SK-N-SH treated with all-trans-retinoic acid at 6 μM for 48 hours (cell line): ENCODE data around the gene PLEKHH3.

ENCODE experiments used
- ATAC-seq: fragments of 200-7000 bp; cut with Tn5 transposase; 3 replicates; pipeline ENCODE4 v1.9.1; 2020; ENCODE audit warnings: mild to moderate bottlenecking, moderate library complexity
- ARNTL ChIP-seq: fragments of 450-650 bp; formaldehyde crosslinking; IDR thresholded peaks from 2 replicates; pipeline ENCODE4 v1.5.0; 2020; ENCODE audit warnings: low read depth, mild to moderate bottlenecking, moderate library complexity, borderline replicate concordance
- CSDC2 ChIP-seq: fragments of 250-450 bp; sonication (Bioruptor Pico); IDR thresholded peaks from 2 replicates; pipeline ENCODE4 v1.5.0; 2020; ENCODE audit warnings: mild to moderate bottlenecking, moderate library complexity
- GLIS3 ChIP-seq: fragments of 250-450 bp; sonication (Bioruptor Pico); IDR thresholded peaks from 2 replicates; pipeline ENCODE4 v1.5.0; 2020; ENCODE audit warnings: mild to moderate bottlenecking, moderate library complexity
- OSR1 ChIP-seq: fragments of 250-450 bp; sonication (Bioruptor Pico); IDR thresholded peaks from 2 replicates; pipeline ENCODE4 v1.8.0; 2022; ENCODE audit warnings: moderate library complexity, mild to moderate bottlenecking, inconsistent platforms
- RARB ChIP-seq: fragments of 250-450 bp; sonication (Bioruptor Pico); IDR thresholded peaks from 2 replicates; pipeline ENCODE4 v1.8.0; 2021; ENCODE audit warnings: mild to moderate bottlenecking, moderate library complexity
- SNAI2 ChIP-seq: fragments of 250-450 bp; sonication (Bioruptor Pico); IDR thresholded peaks from 2 replicates; pipeline ENCODE4 v1.5.0; 2020; ENCODE audit warnings: mild to moderate bottlenecking, moderate library complexity
- TCF4 ChIP-seq: fragments of 250-450 bp; sonication (Bioruptor Pico); IDR thresholded peaks from 2 replicates; pipeline ENCODE4 v1.8.0; 2021; ENCODE audit warnings: mild to moderate bottlenecking, moderate library complexity, borderline replicate concordance
- TOX ChIP-seq: fragments of 250-450 bp; sonication (Bioruptor Pico); IDR thresholded peaks from 2 replicates; pipeline ENCODE4 v1.8.0; 2021; ENCODE audit warnings: mild to moderate bottlenecking, moderate library complexity, borderline replicate concordance
- ZC3H10 ChIP-seq: fragments of 250-450 bp; sonication (Bioruptor Pico); IDR thresholded peaks from 2 replicates; pipeline ENCODE4 v1.5.1; 2021; ENCODE audit warnings: mild to moderate bottlenecking, moderate library complexity
- ZFP3 ChIP-seq: fragments of 250-450 bp; sonication (Bioruptor Pico); IDR thresholded peaks from 2 replicates; pipeline ENCODE4 v1.5.0; 2020; ENCODE audit warnings: mild to moderate bottlenecking, moderate library complexity
- ZFP30 ChIP-seq: fragments of 450-650 bp; formaldehyde crosslinking; IDR thresholded peaks from 2 replicates; pipeline ENCODE4 v1.5.0; 2022; ENCODE audit warnings: mild to moderate bottlenecking, moderate library complexity
- ZNF565 ChIP-seq: fragments of 450-650 bp; formaldehyde crosslinking; conservative IDR thresholded peaks from 2 replicates; pipeline ENCODE4 v1.5.0; 2020; ENCODE audit warnings: low read depth, mild to moderate bottlenecking, moderate library complexity
- ZNF70 ChIP-seq: fragments of 450-650 bp; formaldehyde crosslinking; IDR thresholded peaks from 2 replicates; pipeline ENCODE4 v1.5.0; 2020; ENCODE audit warnings: mild to moderate bottlenecking, moderate library complexity
- TF ChIP-seq, protein P1 (sequence below): fragments of 250-450 bp; sonication (Bioruptor Pico); IDR thresholded peaks from 2 replicates; pipeline ENCODE4 v1.5.1; 2021; ENCODE audit warnings: mild to moderate bottlenecking, moderate library complexity
- TF ChIP-seq, protein P2 (sequence below): fragments of 250-450 bp; sonication (Bioruptor Pico); IDR thresholded peaks from 2 replicates; pipeline ENCODE4 v1.8.0; 2021; ENCODE audit warnings: low read depth, mild to moderate bottlenecking, moderate library complexity, borderline replicate concordance
- TF ChIP-seq, protein P3 (sequence below): fragments of 250-450 bp; sonication (Bioruptor Pico); IDR thresholded peaks from 2 replicates; pipeline ENCODE4 v1.5.1; 2020; ENCODE audit warnings: low read depth, mild to moderate bottlenecking, moderate library complexity
- TF ChIP-seq, protein P4 (sequence below): fragments of 250-450 bp; sonication (Bioruptor Pico); IDR thresholded peaks from 2 replicates; pipeline ENCODE4 v1.8.0; 2020; ENCODE audit warnings: mild to moderate bottlenecking, moderate library complexity, borderline replicate concordance
- TF ChIP-seq, protein P5 (sequence below): fragments of 250-450 bp; sonication (Bioruptor Pico); IDR thresholded peaks from 2 replicates; pipeline ENCODE4 v1.5.0; 2020; ENCODE audit warnings: mild to moderate bottlenecking, moderate library complexity

Gene PLEKHH3

DNA sequence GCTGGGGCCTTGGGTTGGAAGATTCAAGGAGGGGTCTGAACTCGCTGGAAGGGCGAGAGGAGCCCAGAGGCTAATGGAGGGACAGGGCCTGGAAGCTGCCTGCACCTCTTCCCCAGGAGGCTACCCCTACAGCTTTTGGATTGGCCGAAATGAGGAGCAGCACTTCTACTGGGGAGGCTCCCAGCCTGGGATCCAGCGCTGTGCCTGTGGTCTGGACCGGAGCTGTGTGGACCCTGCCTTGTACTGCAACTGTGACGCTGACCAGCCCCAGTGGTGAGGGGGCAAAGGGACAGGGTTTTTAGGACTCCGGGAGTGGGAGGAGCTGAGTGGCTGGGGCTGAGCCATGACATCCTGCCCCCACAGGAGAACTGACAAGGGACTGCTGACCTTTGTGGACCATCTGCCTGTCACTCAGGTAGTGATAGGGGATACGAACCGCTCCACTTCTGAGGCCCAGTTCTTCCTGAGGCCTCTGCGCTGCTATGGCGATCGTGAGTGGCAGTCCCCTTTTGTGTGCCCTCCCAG, 14.3 kb upstream of the PLEKHH3 start:
- no peak for TF ChIP-seq ARNTL (CRISPR knock-in tag)
- ATAC-seq: no peak

DNA sequence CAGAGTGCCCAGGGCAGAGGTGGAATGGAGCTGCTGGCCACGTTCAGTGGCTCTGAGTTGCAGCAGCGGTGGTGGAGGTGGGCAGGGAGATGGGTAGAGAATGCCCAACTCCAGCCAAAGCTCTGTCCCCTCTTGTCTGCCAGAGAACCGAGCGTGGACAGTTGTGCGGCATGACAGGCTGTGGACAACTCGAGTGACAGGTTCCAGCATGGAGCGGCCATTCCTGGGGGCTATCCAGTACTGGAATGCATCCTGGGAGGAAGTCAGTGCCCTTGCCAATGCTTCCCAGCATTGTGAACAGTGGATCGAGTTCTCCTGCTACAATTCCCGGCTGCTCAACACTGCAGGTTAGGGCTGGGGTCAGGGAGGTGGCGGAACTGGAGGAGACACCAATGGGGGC, 13.8 kb upstream of the PLEKHH3 start:
- ATAC-seq: no peak
- TF ChIP-seq ZNF565 (CRISPR knock-in tag) (no peak), OSR1 (no peak), RARB (CRISPR knock-in tag) (no peak), SNAI2 (CRISPR knock-in tag) (no peak), ZFP3 (no peak), ZC3H10 (no peak), CSDC2 (CRISPR knock-in tag) (no peak), ZNF70 (CRISPR knock-in tag) (no peak), GLIS3 (CRISPR knock-in tag) (no peak), TOX (no peak)
- TF ChIP-seq, protein P1, sequence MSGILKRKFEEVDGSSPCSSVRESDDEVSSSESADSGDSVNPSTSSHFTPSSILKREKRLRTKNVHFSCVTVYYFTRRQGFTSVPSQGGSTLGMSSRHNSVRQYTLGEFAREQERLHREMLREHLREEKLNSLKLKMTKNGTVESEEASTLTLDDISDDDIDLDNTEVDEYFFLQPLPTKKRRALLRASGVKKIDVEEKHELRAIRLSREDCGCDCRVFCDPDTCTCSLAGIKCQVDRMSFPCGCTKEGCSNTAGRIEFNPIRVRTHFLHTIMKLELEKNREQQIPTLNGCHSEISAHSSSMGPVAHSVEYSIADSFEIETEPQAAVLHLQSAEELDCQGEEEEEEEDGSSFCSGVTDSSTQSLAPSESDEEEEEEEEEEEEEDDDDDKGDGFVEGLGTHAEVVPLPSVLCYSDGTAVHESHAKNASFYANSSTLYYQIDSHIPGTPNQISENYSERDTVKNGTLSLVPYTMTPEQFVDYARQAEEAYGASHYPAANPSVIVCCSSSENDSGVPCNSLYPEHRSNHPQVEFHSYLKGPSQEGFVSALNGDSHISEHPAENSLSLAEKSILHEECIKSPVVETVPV (CRISPR knock-in tag): no peak
- TF ChIP-seq, protein P2, sequence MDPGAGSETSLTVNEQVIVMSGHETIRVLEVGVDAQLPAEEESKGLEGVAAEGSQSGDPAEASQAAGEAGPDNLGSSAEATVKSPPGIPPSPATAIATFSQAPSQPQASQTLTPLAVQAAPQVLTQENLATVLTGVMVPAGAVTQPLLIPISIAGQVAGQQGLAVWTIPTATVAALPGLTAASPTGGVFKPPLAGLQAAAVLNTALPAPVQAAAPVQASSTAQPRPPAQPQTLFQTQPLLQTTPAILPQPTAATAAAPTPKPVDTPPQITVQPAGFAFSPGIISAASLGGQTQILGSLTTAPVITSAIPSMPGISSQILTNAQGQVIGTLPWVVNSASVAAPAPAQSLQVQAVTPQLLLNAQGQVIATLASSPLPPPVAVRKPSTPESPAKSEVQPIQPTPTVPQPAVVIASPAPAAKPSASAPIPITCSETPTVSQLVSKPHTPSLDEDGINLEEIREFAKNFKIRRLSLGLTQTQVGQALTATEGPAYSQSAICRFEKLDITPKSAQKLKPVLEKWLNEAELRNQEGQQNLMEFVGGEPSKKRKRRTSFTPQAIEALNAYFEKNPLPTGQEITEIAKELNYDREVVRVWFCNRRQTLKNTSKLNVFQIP (CRISPR knock-in tag): no peak
- TF ChIP-seq, protein P3, sequence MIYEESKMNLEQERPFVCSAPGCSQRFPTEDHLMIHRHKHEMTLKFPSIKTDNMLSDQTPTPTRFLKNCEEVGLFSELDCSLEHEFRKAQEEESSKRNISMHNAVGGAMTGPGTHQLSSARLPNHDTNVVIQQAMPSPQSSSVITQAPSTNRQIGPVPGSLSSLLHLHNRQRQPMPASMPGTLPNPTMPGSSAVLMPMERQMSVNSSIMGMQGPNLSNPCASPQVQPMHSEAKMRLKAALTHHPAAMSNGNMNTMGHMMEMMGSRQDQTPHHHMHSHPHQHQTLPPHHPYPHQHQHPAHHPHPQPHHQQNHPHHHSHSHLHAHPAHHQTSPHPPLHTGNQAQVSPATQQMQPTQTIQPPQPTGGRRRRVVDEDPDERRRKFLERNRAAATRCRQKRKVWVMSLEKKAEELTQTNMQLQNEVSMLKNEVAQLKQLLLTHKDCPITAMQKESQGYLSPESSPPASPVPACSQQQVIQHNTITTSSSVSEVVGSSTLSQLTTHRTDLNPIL (CRISPR knock-in tag): no peak
- TF ChIP-seq, protein P4, sequence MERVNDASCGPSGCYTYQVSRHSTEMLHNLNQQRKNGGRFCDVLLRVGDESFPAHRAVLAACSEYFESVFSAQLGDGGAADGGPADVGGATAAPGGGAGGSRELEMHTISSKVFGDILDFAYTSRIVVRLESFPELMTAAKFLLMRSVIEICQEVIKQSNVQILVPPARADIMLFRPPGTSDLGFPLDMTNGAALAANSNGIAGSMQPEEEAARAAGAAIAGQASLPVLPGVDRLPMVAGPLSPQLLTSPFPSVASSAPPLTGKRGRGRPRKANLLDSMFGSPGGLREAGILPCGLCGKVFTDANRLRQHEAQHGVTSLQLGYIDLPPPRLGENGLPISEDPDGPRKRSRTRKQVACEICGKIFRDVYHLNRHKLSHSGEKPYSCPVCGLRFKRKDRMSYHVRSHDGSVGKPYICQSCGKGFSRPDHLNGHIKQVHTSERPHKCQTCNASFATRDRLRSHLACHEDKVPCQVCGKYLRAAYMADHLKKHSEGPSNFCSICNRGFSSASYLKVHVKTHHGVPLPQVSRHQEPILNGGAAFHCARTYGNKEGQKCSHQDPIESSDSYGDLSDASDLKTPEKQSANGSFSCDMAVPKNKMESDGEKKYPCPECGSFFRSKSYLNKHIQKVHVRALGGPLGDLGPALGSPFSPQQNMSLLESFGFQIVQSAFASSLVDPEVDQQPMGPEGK: no peak
- TF ChIP-seq, protein P5, sequence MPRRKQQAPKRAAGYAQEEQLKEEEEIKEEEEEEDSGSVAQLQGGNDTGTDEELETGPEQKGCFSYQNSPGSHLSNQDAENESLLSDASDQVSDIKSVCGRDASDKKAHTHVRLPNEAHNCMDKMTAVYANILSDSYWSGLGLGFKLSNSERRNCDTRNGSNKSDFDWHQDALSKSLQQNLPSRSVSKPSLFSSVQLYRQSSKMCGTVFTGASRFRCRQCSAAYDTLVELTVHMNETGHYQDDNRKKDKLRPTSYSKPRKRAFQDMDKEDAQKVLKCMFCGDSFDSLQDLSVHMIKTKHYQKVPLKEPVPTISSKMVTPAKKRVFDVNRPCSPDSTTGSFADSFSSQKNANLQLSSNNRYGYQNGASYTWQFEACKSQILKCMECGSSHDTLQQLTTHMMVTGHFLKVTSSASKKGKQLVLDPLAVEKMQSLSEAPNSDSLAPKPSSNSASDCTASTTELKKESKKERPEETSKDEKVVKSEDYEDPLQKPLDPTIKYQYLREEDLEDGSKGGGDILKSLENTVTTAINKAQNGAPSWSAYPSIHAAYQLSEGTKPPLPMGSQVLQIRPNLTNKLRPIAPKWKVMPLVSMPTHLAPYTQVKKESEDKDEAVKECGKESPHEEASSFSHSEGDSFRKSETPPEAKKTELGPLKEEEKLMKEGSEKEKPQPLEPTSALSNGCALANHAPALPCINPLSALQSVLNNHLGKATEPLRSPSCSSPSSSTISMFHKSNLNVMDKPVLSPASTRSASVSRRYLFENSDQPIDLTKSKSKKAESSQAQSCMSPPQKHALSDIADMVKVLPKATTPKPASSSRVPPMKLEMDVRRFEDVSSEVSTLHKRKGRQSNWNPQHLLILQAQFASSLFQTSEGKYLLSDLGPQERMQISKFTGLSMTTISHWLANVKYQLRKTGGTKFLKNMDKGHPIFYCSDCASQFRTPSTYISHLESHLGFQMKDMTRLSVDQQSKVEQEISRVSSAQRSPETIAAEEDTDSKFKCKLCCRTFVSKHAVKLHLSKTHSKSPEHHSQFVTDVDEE (CRISPR knock-in tag): no peak

DNA sequence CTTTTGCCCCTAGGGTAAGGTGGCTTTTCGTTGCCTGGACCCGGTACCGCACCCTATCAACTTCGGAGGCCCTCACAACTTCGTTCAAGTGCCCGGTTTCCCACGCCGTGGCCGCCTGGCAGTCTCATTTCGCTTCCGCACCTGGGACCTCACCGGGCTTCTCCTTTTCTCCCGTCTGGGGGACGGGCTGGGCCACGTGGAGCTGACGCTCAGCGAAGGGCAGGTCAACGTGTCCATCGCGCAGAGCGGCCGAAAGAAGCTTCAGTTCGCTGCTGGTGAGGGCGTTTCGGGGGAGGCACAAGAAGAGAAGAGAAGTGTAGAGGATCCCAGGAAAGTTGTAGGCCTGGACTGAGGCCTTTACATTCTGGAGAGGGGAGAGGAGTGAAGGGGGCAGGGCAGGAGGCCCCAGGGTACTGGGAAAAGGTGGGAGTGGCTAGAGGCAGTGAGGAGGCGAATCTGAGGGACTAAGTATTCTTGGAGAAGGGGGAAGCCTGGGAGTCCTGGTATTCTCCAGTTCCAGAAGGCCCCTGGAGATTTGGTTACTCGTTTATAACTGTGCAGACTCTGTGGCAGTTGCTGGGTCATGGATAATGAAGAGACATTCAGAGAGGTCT, 11.0 kb upstream of the PLEKHH3 start:
- TF ChIP-seq ZFP3: no peak
- TF ChIP-seq ZFP30: no peak
- TF ChIP-seq, protein P2 (CRISPR knock-in tag): no peak
- TF ChIP-seq, protein P1 (CRISPR knock-in tag): no peak
- no peak for TF ChIP-seq RARB (CRISPR knock-in tag)
- no peak for TF ChIP-seq TCF4 (CRISPR knock-in tag)
- TF ChIP-seq, all 23 proteins: peak for 0
- no peak for ATAC-seq
